Airway epithelial cell (primary cell): ENCODE measurements around the gene ADGRE1. TPM values are rescaled to one million over a fixed set of nuclear protein-coding genes. Genes with fewer than 3 reads are reported as not detected.

Source experiments
- total RNA-seq: library from RNA; depleted of rRNA; stranded (reverse); fragments of >200 nt; gene quantifications from 2 replicates; pipeline ENCODE4 v1.2.3, GENCODE V29; 2015

Gene ADGRE1, protein sequence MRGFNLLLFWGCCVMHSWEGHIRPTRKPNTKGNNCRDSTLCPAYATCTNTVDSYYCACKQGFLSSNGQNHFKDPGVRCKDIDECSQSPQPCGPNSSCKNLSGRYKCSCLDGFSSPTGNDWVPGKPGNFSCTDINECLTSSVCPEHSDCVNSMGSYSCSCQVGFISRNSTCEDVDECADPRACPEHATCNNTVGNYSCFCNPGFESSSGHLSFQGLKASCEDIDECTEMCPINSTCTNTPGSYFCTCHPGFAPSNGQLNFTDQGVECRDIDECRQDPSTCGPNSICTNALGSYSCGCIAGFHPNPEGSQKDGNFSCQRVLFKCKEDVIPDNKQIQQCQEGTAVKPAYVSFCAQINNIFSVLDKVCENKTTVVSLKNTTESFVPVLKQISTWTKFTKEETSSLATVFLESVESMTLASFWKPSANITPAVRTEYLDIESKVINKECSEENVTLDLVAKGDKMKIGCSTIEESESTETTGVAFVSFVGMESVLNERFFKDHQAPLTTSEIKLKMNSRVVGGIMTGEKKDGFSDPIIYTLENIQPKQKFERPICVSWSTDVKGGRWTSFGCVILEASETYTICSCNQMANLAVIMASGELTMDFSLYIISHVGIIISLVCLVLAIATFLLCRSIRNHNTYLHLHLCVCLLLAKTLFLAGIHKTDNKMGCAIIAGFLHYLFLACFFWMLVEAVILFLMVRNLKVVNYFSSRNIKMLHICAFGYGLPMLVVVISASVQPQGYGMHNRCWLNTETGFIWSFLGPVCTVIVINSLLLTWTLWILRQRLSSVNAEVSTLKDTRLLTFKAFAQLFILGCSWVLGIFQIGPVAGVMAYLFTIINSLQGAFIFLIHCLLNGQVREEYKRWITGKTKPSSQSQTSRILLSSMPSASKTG
- not detected in 2 replicates for total RNA-seq

DNA sequence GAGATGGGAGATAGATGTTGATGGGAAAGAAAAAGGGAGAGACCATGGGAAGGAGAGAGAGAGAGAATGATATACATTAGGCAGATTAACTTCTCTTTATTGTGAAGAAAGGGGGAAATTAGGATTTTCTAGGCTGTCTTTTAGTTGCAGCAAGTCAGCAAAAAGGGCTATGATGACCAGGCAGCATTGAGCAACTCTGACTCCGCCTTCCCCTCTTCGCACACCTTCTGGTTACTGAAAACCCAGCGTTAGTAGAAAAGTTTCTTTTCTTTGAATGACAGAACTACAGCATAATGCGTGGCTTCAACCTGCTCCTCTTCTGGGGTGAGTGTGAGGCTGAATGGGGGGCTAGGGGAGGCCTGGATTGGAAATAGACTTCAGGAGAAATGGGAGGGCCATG lies at the start of gene ADGRE1:
ADGRE1 (plus strand) TSS at position 264 of the 400 bp plus-strand sequence; CDS start at position 294, 30 bp downstream.

Other genes with a start within 250 kb of the ADGRE1 start
- not detected in 2 replicates for gene TNFSF14, start 217.4 kb upstream of the ADGRE1 start, total RNA-seq
- 5.4 and 11.2 TPM in 2 replicates for gene C3, start 166.9 kb upstream of the ADGRE1 start, total RNA-seq
- 56.4 and 60.9 TPM in 2 replicates for gene GPR108, start 150.0 kb upstream of the ADGRE1 start, total RNA-seq
- 76.2 and 88.9 TPM in 2 replicates for gene TRIP10, start 147.9 kb upstream of the ADGRE1 start, total RNA-seq
- gene SH2D3A, start 120.1 kb upstream of the ADGRE1 start, total RNA-seq = 64.3 and 65.2 TPM in 2 replicates
- gene VAV1, start 114.9 kb upstream of the ADGRE1 start, total RNA-seq = 2.3 and 2.8 TPM in 2 replicates
- not detected in 2 replicates for gene MBD3L2B, start 133.9 kb downstream of the ADGRE1 start, total RNA-seq
- not detected in 2 replicates for gene MBD3L5, start 143.0 kb downstream of the ADGRE1 start, total RNA-seq
- not detected in 2 replicates for gene MBD3L4, start 152.6 kb downstream of the ADGRE1 start, total RNA-seq
- gene MBD3L2, start 161.7 kb downstream of the ADGRE1 start, total RNA-seq = not detected in 2 replicates
- not detected in 2 replicates for gene MBD3L3, start 171.1 kb downstream of the ADGRE1 start, total RNA-seq
- 2.2 and 6.4 TPM in 2 replicates for gene ZNF557, start 182.1 kb downstream of the ADGRE1 start, total RNA-seq